Measurements from ENCODE around the gene KIF5B.
A peak's percentile ranks its signal among the peaks of the same experiment; 100 is the strongest.

DNA sequence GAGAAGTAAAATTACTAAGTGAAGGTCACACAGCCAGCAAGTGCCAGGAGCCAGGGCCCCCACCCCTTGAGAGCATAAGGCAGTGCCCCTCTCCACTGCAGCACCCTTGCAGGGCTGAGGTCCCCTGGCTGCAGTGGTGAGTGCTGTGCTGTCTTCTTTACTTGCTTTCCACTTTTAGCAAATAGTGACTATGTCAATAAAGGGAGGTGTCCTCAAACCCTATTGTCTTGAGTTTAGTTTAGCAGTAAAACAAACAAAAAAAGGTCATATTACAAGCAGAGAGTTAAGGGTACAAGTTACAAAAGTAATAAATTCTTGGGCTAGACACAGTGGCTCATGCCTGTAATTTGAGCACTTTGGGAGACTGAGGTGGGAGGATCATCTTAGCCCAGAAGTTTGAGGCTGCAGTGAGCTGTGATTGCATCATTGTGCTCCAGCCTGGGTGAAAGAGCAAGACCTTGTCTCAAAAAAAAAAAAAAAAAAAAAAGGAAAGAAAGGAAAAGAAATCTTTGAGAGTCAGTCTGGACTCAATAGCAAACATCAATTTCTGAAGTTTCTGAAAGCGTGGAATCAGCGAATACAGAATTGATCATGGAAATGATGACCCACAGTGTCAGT, 39.0 kb upstream of the KIF5B start:
- no peak for TF ChIP-seq RAD21 (IDR thresholded peaks at IDR 0.05; ENCODE audit: low read depth)
- TF ChIP-seq, protein P1, sequence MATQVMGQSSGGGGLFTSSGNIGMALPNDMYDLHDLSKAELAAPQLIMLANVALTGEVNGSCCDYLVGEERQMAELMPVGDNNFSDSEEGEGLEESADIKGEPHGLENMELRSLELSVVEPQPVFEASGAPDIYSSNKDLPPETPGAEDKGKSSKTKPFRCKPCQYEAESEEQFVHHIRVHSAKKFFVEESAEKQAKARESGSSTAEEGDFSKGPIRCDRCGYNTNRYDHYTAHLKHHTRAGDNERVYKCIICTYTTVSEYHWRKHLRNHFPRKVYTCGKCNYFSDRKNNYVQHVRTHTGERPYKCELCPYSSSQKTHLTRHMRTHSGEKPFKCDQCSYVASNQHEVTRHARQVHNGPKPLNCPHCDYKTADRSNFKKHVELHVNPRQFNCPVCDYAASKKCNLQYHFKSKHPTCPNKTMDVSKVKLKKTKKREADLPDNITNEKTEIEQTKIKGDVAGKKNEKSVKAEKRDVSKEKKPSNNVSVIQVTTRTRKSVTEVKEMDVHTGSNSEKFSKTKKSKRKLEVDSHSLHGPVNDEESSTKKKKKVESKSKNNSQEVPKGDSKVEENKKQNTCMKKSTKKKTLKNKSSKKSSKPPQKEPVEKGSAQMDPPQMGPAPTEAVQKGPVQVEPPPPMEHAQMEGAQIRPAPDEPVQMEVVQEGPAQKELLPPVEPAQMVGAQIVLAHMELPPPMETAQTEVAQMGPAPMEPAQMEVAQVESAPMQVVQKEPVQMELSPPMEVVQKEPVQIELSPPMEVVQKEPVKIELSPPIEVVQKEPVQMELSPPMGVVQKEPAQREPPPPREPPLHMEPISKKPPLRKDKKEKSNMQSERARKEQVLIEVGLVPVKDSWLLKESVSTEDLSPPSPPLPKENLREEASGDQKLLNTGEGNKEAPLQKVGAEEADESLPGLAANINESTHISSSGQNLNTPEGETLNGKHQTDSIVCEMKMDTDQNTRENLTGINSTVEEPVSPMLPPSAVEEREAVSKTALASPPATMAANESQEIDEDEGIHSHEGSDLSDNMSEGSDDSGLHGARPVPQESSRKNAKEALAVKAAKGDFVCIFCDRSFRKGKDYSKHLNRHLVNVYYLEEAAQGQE (IDR thresholded peaks at IDR 0.05; ENCODE audit: low read depth), result no peak
- TF ChIP-seq, protein P2, sequence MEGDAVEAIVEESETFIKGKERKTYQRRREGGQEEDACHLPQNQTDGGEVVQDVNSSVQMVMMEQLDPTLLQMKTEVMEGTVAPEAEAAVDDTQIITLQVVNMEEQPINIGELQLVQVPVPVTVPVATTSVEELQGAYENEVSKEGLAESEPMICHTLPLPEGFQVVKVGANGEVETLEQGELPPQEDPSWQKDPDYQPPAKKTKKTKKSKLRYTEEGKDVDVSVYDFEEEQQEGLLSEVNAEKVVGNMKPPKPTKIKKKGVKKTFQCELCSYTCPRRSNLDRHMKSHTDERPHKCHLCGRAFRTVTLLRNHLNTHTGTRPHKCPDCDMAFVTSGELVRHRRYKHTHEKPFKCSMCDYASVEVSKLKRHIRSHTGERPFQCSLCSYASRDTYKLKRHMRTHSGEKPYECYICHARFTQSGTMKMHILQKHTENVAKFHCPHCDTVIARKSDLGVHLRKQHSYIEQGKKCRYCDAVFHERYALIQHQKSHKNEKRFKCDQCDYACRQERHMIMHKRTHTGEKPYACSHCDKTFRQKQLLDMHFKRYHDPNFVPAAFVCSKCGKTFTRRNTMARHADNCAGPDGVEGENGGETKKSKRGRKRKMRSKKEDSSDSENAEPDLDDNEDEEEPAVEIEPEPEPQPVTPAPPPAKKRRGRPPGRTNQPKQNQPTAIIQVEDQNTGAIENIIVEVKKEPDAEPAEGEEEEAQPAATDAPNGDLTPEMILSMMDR (IDR thresholded peaks at IDR 0.05 in 2 of 3, conservative IDR thresholded peaks at IDR 0.05 in 1 of 3; ENCODE audit: borderline replicate concordance in 1 of 3, insufficient read depth in 1 of 3, low read depth in 2 of 3, low read length in 2 of 3), result no peak
- no peak for TF ChIP-seq TCF7L2 (IDR thresholded peaks at IDR 0.05; ENCODE audit: borderline replicate concordance, extremely low read depth, insufficient read depth, insufficient read length)
- 0 out of 2 replicates have a peak, but pooled peaks have one; percentile 3 for TF ChIP-seq POLR2AphosphoS5 (IDR thresholded peaks at IDR 0.05; ENCODE audit: low read depth, low read length)

All from HCT116 (cell line).